Mucosa of descending colon (tissue), 3 donors: ENCODE measurements around the gene AACS. TPM values are rescaled to one million over a fixed set of nuclear protein-coding genes. Genes with fewer than 3 reads are reported as not detected.

Source experiments
- ATAC-seq: fragments of 200-7000 bp; cut with Tn5 transposase; one replicate; pipeline ENCODE4 v1.9.1; 2020; ENCODE audit warnings: mild to moderate bottlenecking, moderate library complexity
- DNase-seq, 3 donors: peaks; one replicate each; pipeline ENCODE4 v3.0.0-alpha.2; 2020
- H3K36me3 ChIP-seq: fragments of 200-600 bp; one replicate; pipeline ENCODE4 v1.8.0; 2021; ENCODE audit warnings: low read depth, mild to moderate bottlenecking
- H3K4me1 ChIP-seq: fragments of 200-600 bp; one replicate; pipeline ENCODE4 v1.8.0; 2021; ENCODE audit warnings: low read depth, mild to moderate bottlenecking
- H3K4me3 ChIP-seq: fragments of 200-600 bp; one replicate; pipeline ENCODE4 v1.8.0; 2021; ENCODE audit warnings: mild to moderate bottlenecking
- H3K9me3 ChIP-seq: fragments of 200-600 bp; one replicate; pipeline ENCODE4 v1.8.0; 2021; ENCODE audit warnings: mild to moderate bottlenecking
- intact Hi-C, 2 donors: fragments of 100-400 bp; cut with DNase I in 1 of 2; cut with micrococcal nuclease in 1 of 2; formaldehyde crosslinking; loops; one replicate each; pipeline versions ENCODE4 v1.11.0 to v1.11.1; 2022; cut with DNase I, micrococcal nuclease
- total RNA-seq, 3 donors: library from RNA; stranded (reverse); fragmentation: NEBNext Ultra II Directional in 2 of 3; extraction: Animal tissue kit (Norgen Biotek cat#: 25700) in 2 of 3; gene quantifications; one replicate each; pipeline versions ENCODE4 v1.2.1 to v1.2.4, GENCODE V29; 2021 to 2023
- TF ChIP-seq, protein P1 (sequence below): fragments of 200-600 bp; IDR thresholded peaks from one replicate; pipeline ENCODE4 v1.8.0; 2022; ENCODE audit warnings: antibody characterized with exemption, mild to moderate bottlenecking
- donor health status: DM: no; HTN: no; CAD: no; lungs with moderate emphysema.
- donor health status: DM: no; HTN: no; CAD: no.
- donor health status: DM: no; HTN: yes; CAD: no.

AACS gene
- total RNA-seq, 3 donors from 2014 or later: 29.0 to 58.4 (median 39.0) TPM

DNA sequence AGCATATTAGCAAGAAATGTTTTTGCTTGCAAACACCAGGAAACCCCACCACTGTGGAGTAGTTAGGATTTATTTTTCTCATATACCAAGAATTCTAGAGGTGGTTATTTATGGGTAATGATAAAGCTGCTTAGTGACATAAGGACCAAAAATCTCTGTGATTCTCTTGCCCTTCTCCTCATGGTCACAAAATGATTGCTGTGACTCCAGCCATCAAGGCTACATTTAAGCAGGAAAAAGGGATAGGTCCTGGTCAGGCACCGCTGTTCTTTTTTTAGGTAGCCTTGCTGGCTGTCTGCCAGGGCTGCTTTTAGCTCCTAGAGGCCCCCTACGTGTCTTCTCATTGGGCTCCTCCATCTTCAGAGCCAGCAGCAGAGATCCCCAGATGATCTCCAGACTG is 104.2 kb downstream of the AACS start:
- H3K4me3 ChIP-seq: no peak overlapping the region
- H3K36me3 ChIP-seq: no peaks in the 10 kb centered on the region
- H3K9me3 ChIP-seq: no peaks in the 10 kb centered on the region
- no peak for ATAC-seq
- DNase-seq: no peak
- no peaks in the 10 kb centered on the region for H3K4me1 ChIP-seq
- TF ChIP-seq, protein P1, sequence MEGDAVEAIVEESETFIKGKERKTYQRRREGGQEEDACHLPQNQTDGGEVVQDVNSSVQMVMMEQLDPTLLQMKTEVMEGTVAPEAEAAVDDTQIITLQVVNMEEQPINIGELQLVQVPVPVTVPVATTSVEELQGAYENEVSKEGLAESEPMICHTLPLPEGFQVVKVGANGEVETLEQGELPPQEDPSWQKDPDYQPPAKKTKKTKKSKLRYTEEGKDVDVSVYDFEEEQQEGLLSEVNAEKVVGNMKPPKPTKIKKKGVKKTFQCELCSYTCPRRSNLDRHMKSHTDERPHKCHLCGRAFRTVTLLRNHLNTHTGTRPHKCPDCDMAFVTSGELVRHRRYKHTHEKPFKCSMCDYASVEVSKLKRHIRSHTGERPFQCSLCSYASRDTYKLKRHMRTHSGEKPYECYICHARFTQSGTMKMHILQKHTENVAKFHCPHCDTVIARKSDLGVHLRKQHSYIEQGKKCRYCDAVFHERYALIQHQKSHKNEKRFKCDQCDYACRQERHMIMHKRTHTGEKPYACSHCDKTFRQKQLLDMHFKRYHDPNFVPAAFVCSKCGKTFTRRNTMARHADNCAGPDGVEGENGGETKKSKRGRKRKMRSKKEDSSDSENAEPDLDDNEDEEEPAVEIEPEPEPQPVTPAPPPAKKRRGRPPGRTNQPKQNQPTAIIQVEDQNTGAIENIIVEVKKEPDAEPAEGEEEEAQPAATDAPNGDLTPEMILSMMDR: no peak
- intact Hi-C loops: no loop called here

DNA sequence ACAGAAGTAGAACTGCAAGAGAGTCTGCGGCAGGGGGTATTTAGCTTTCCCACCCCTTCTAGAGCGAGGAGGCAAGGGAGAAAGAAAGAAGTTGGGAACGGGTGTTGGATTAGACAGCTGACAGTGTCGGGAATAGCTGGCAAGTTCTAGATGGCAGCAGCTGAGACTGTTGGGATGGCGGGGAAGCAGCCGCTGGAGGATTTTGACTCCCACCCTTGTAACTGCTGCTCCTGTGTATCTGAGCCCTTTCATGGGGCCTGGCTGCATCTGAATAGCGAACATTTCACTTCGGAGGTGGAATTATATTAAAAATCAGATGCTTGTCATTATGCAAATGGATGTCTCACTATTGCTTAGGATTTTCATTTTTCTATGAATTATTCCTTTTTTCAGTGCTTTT is 104.6 kb downstream of the AACS start:
- Histone ChIP-seq H3K9me3 (no peaks in the 10 kb centered on the region), H3K4me3 (no peak overlapping the region), H3K4me1 (no peaks in the 10 kb centered on the region), H3K36me3 (no peaks in the 10 kb centered on the region)
- ATAC-seq: no peak
- TF ChIP-seq, protein P1: no peak
- intact Hi-C loops: no loop called here
- no peak for DNase-seq

DNA sequence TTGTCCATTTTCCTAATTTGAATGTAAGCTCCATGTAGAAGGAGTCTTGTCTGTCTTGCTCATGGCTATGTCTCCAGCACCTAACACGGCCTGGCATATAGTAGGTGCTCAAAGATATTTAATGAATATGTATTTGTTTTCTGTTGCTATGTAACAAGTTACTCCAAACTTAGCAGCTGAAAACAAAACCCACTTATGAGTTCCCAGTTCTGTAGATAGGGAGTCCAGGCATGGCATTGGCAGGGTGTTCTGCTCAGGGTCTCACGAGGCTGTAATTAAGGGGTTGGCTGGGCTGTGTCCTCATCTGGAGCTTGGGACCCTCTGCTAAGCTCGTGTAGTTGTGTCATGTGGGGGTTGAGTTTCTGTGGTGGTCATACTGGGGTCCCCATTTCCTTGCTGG is 106.0 kb downstream of the AACS start:
- Histone ChIP-seq H3K4me3 (no peak overlapping the region), H3K36me3 (no peaks in the 10 kb centered on the region), H3K4me1 (no peaks in the 10 kb centered on the region), H3K9me3 (no peaks in the 10 kb centered on the region)
- no peak for ATAC-seq
- TF ChIP-seq, protein P1: no peak
- DNase-seq: no peak
- intact Hi-C loops: no loop called here

DNA sequence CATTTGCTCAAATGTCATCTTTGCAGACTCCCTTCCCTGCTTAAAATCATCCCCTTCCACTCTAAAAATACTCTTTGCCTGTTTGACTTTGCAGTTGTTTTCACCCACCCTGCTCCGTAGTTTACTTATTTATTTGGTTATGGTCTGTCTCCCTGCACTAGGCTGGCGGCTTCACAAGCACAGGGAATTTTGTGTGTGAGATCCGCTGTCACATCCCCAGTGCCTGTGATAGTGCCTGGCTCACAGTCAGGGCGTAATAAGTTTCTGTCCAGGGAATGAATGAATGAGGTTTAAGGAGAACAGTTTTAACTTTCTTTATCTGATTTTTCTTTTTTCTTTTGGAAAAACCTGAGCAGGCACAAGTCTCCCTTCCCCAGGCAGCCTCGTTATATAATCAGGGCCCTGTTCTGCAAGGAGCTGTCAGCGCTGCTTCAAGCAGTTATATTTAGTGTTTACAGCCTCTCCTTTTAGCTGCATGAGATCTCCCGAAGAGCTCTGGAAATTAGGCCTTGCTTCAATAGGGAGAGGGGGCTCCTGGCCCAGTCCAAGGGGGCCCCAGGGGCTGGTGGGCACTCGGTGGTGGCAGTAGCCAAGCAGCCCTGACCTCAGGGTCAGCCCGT is 107.1 kb downstream of the AACS start:
- TF ChIP-seq, protein P1: no peak
- DNase-seq (no peak), ATAC-seq (no peak)
- Histone ChIP-seq H3K36me3 (no peaks in the 10 kb centered on the region), H3K4me3 (no peak overlapping the region), H3K9me3 (no peaks in the 10 kb centered on the region), H3K4me1 (no peaks in the 10 kb centered on the region)
- intact Hi-C loops: no loop called here

DNA sequence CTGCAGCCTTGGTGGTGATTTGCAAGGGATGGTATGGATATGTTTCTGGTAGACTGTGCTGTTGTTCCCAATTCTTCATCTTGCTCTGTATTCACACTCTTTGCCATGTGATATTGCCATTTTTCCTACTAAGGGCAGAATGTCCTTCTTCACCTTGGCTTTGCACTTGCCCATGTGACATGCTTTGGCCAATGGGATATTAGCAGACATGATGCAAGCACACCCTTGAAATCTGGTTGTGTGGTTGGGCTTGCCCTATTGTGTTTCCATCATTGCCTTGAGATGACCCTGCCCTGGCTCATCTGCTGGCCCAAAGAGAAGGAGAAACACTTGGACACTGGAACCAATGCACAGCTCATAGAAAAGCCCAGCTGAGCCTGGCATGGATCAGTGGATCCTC is 110.3 kb downstream of the AACS start:
- Histone ChIP-seq H3K4me3 (no peak overlapping the region), H3K4me1 (no peaks in the 10 kb centered on the region), H3K36me3 (no peaks in the 10 kb centered on the region), H3K9me3 (no peaks in the 10 kb centered on the region)
- DNase-seq (no peak), ATAC-seq (no peak)
- intact Hi-C loops: no loop called here
- TF ChIP-seq, protein P1: no peak

DNA sequence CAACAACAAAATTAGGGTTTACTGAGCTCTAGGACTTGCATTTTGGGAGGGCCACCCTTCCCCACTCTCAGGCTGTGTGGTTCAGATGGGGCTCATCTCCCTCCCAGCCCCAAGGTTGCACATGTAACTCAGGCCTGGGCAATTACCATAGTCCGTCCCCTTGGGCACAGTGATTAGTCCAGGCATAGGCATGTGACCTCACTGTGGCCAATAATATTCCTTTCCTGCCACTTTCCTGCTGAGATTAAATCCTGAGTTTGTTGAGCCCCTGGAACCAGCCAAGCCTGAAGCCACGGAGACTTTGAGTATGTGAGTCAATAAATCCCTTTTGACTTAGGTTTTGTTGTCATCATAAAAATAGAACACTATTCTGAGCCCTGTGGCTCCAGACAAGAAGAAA is 113.0 kb downstream of the AACS start:
- Histone ChIP-seq H3K36me3 (no peaks in the 10 kb centered on the region), H3K4me1 (peaks cover under 1% of the 10 kb centered on the region), H3K4me3 (no peak overlapping the region), H3K9me3 (no peaks in the 10 kb centered on the region)
- intact Hi-C loops: no loop called here
- DNase-seq (no peak), ATAC-seq (no peak)
- TF ChIP-seq, protein P1: no peak
